Endothelial cell of umbilical vein (primary cell): ENCODE data around the gene PLXNA3.

Source experiments
- EZH2 ChIP-seq: IDR thresholded peaks from 2 replicates; pipeline ENCODE4 v1.6.1; 2012; ENCODE audit warnings: borderline replicate concordance, low read depth, mild to moderate bottlenecking, moderate library complexity, low read length, inconsistent platforms; ENCODE audit not compliant: severe bottlenecking
- FOS ChIP-seq: IDR thresholded peaks from 2 replicates; pipeline ENCODE4 v1.6.1; 2011; ENCODE audit warnings: mild to moderate bottlenecking, low read length, moderate library complexity, borderline replicate concordance; ENCODE audit not compliant: insufficient read depth
- GATA2 ChIP-seq: IDR thresholded peaks from 2 replicates; pipeline ENCODE4 v1.7.0; 2011; ENCODE audit warnings: low read depth, mild to moderate bottlenecking, moderate library complexity, mixed read lengths, low read length; ENCODE audit not compliant: insufficient read length, insufficient read depth
- JUN ChIP-seq: IDR thresholded peaks from 2 replicates; pipeline ENCODE4 v1.6.1; 2011; ENCODE audit warnings: borderline replicate concordance, low read depth; ENCODE audit not compliant: insufficient read length, insufficient read depth
- MYC ChIP-seq: IDR thresholded peaks from one replicate; pipeline ENCODE4 v1.6.1; 2011; ENCODE audit warnings: mild to moderate bottlenecking, low read depth, low read length
- POLR2A ChIP-seq: IDR thresholded peaks from 2 replicates; pipeline ENCODE4 v1.6.1; 2012; ENCODE audit warnings: low read depth, mild to moderate bottlenecking, control low read depth, low read length
- POLR2AphosphoS5 ChIP-seq: IDR thresholded peaks from 2 replicates; pipeline ENCODE4 v1.6.1; 2012; ENCODE audit warnings: low read depth, mild to moderate bottlenecking, control low read depth, low read length, moderate library complexity; ENCODE audit not compliant: insufficient read depth
- TF ChIP-seq, protein P1 (sequence below), 2 donors: IDR thresholded peaks; 1 replicate in 1 of 2; 2 replicates in 1 of 2; pipeline ENCODE4 v1.5.1; 2011; ENCODE audit warnings: low read length in 2 of 2, mild to moderate bottlenecking in 2 of 2, moderate library complexity in 2 of 2, control low read depth in 1 of 2, inconsistent platforms in 1 of 2, low read depth in 1 of 2; ENCODE audit not compliant: insufficient read depth in 1 of 2; ENCODE audit errors: extremely low read depth in 1 of 2
- TF ChIP-seq, protein P2 (sequence below): IDR thresholded peaks from 2 replicates; pipeline ENCODE4 v1.6.1; 2011; ENCODE audit not compliant: insufficient read depth, insufficient read length

- TF ChIP-seq, protein P1, sequence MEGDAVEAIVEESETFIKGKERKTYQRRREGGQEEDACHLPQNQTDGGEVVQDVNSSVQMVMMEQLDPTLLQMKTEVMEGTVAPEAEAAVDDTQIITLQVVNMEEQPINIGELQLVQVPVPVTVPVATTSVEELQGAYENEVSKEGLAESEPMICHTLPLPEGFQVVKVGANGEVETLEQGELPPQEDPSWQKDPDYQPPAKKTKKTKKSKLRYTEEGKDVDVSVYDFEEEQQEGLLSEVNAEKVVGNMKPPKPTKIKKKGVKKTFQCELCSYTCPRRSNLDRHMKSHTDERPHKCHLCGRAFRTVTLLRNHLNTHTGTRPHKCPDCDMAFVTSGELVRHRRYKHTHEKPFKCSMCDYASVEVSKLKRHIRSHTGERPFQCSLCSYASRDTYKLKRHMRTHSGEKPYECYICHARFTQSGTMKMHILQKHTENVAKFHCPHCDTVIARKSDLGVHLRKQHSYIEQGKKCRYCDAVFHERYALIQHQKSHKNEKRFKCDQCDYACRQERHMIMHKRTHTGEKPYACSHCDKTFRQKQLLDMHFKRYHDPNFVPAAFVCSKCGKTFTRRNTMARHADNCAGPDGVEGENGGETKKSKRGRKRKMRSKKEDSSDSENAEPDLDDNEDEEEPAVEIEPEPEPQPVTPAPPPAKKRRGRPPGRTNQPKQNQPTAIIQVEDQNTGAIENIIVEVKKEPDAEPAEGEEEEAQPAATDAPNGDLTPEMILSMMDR (IDR thresholded peaks at IDR 0.05; ENCODE audit: extremely low read depth in 1 of 2, insufficient read depth in 1 of 2, low read depth in 1 of 2, low read length in 2 of 2) = no peak
- no peak for TF ChIP-seq POLR2A
- TF ChIP-seq EZH2 = no peak
- no peak for TF ChIP-seq POLR2AphosphoS5
- TF ChIP-seq, protein P2, sequence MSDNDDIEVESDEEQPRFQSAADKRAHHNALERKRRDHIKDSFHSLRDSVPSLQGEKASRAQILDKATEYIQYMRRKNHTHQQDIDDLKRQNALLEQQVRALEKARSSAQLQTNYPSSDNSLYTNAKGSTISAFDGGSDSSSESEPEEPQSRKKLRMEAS = no peak
- TF ChIP-seq MYC = no peak
- no peak for TF ChIP-seq JUN
- TF ChIP-seq FOS = no peak
- TF ChIP-seq GATA2 = no peak
Measured at GRCh38 chrX:154509455-154509854, 51.4 kb downstream of the PLXNA3 start.
